ENCODE data around the gene ITGA4.
A peak's percentile ranks its signal among the peaks of the same experiment; 100 is the strongest.

Gene ITGA4

GRCh38 chr2:181421131-181421458, 36.1 kb upstream of the ITGA4 start:
- no peak overlapping the region for H3K56ac ChIP-seq (ENCODE audit: low read length)
- H2AK5ac ChIP-seq (ENCODE audit: low read length), result no peak overlapping the region
- H3K4me2 ChIP-seq (ENCODE audit: low read length), result no peak overlapping the region
- WGBS (ENCODE audit: extremely low coverage, insufficient coverage, low lambda C conversion rate), result no CpG with 5 or more reads among the region's 1 CpG
- H4K8ac ChIP-seq (ENCODE audit: low read depth, low read length), result no peak overlapping the region
- H3K36me3 ChIP-seq (ENCODE audit: control insufficient read depth, insufficient read depth, low read length), result no peaks in the 10 kb centered on the region
- DNase-seq, result no peak
- H3K79me2 ChIP-seq (ENCODE audit: control insufficient read depth, insufficient read depth, low read length), result no peaks in the 10 kb centered on the region
- H2BK5ac ChIP-seq (ENCODE audit: low read length), result no peak overlapping the region
- no peak overlapping the region for H2BK120ac ChIP-seq (ENCODE audit: low read depth, low read length)
- H3K79me1 ChIP-seq (ENCODE audit: low read length), result no peaks in the 10 kb centered on the region
- H4K5ac ChIP-seq (ENCODE audit: low read length), result no peak overlapping the region
- no peak overlapping the region for H3K9ac ChIP-seq (ENCODE audit: low read length)
- no peak overlapping the region for H3K23ac ChIP-seq (ENCODE audit: low read length)
- peaks cover 4% of the 10 kb centered on the region for H3K4me1 ChIP-seq (ENCODE audit: control insufficient read depth, low read depth, low read length)
- peak overlapping the region; percentile 41 for H2BK15ac ChIP-seq (replicated peaks; ENCODE audit: low read depth)
- H3K4ac ChIP-seq (ENCODE audit: low read depth, low read length), result no peak overlapping the region
- H3K4me3 ChIP-seq (ENCODE audit: low read length), result no peak overlapping the region
- no peak overlapping the region for H3K27ac ChIP-seq (ENCODE audit: low read depth, low read length)
- peak overlapping the region; percentile 3 for H3K18ac ChIP-seq (ENCODE audit: low read length)
- no peaks in the 10 kb centered on the region for H3K27me3 ChIP-seq (ENCODE audit: insufficient read depth, low read length, poor library complexity)

GRCh38 chr2:181421464-181421863, 35.7 kb upstream of the ITGA4 start:
- Histone ChIP-seq H3K4me2 (ENCODE audit: low read length) (no peak overlapping the region), H2BK15ac (replicated peaks; ENCODE audit: low read depth) (no peak overlapping the region), H3K4ac (ENCODE audit: low read depth, low read length) (no peak overlapping the region), H3K56ac (ENCODE audit: low read length) (no peak overlapping the region), H3K4me1 (ENCODE audit: control insufficient read depth, low read depth, low read length) (peaks cover 4% of the 10 kb centered on the region), H3K18ac (ENCODE audit: low read length) (no peak overlapping the region), H2BK120ac (ENCODE audit: low read depth, low read length) (no peak overlapping the region), H3K23ac (ENCODE audit: low read length) (no peak overlapping the region), H3K36me3 (ENCODE audit: control insufficient read depth, insufficient read depth, low read length) (no peaks in the 10 kb centered on the region), H2BK5ac (ENCODE audit: low read length) (no peak overlapping the region), H3K27ac (ENCODE audit: low read depth, low read length) (no peak overlapping the region), H4K8ac (ENCODE audit: low read depth, low read length) (no peak overlapping the region), H3K9ac (ENCODE audit: low read length) (no peak overlapping the region), H2AK5ac (ENCODE audit: low read length) (no peak overlapping the region), H3K79me2 (ENCODE audit: control insufficient read depth, insufficient read depth, low read length) (no peaks in the 10 kb centered on the region), H3K79me1 (ENCODE audit: low read length) (no peaks in the 10 kb centered on the region), H3K4me3 (ENCODE audit: low read length) (no peak overlapping the region), H4K5ac (ENCODE audit: low read length) (no peak overlapping the region), H3K27me3 (ENCODE audit: insufficient read depth, low read length, poor library complexity) (no peaks in the 10 kb centered on the region)
- WGBS (ENCODE audit: extremely low coverage, insufficient coverage, low lambda C conversion rate), result no CpG with 5 or more reads among the region's 2 CpGs
- no peak for DNase-seq

- Histone ChIP-seq H3K4ac (ENCODE audit: low read depth, low read length) (no peak overlapping the region), H3K27ac (ENCODE audit: low read depth, low read length) (no peak overlapping the region), H2AK5ac (ENCODE audit: low read length) (no peak overlapping the region), H3K18ac (ENCODE audit: low read length) (no peak overlapping the region), H3K56ac (ENCODE audit: low read length) (no peak overlapping the region), H3K4me1 (ENCODE audit: control insufficient read depth, low read depth, low read length) (no peaks in the 10 kb centered on the region), H2BK120ac (ENCODE audit: low read depth, low read length) (no peak overlapping the region), H3K36me3 (ENCODE audit: control insufficient read depth, insufficient read depth, low read length) (no peaks in the 10 kb centered on the region), H3K4me3 (ENCODE audit: low read length) (no peak overlapping the region), H3K23ac (ENCODE audit: low read length) (no peak overlapping the region), H3K9ac (ENCODE audit: low read length) (no peak overlapping the region), H2BK15ac (replicated peaks; ENCODE audit: low read depth) (no peak overlapping the region), H2BK5ac (ENCODE audit: low read length) (no peak overlapping the region), H4K5ac (ENCODE audit: low read length) (no peak overlapping the region), H3K4me2 (ENCODE audit: low read length) (no peak overlapping the region), H3K79me2 (ENCODE audit: control insufficient read depth, insufficient read depth, low read length) (no peaks in the 10 kb centered on the region), H3K27me3 (ENCODE audit: insufficient read depth, low read length, poor library complexity) (no peaks in the 10 kb centered on the region), H4K8ac (ENCODE audit: low read depth, low read length) (no peak overlapping the region), H3K79me1 (ENCODE audit: low read length) (no peaks in the 10 kb centered on the region)
- DNase-seq, result no peak
- no CpG with 5 or more reads among the region's 2 CpGs for WGBS (ENCODE audit: extremely low coverage, insufficient coverage, low lambda C conversion rate)
Observed at GRCh38 chr2:181426672-181427071, 30.5 kb upstream of the ITGA4 start.

GRCh38 chr2:181430406-181431118, 26.6 kb upstream of the ITGA4 start:
- H2AK5ac ChIP-seq (ENCODE audit: low read length), result no peak overlapping the region
- H2BK120ac ChIP-seq (ENCODE audit: low read depth, low read length), result no peak overlapping the region
- no CpG with 5 or more reads among the region's 3 CpGs for WGBS (ENCODE audit: extremely low coverage, insufficient coverage, low lambda C conversion rate)
- no peak overlapping the region for H3K18ac ChIP-seq (ENCODE audit: low read length)
- H3K4me1 ChIP-seq (ENCODE audit: control insufficient read depth, low read depth, low read length), result no peaks in the 10 kb centered on the region
- H3K79me1 ChIP-seq (ENCODE audit: low read length), result no peaks in the 10 kb centered on the region
- no peaks in the 10 kb centered on the region for H3K79me2 ChIP-seq (ENCODE audit: control insufficient read depth, insufficient read depth, low read length)
- no peaks in the 10 kb centered on the region for H3K27me3 ChIP-seq (ENCODE audit: insufficient read depth, low read length, poor library complexity)
- peak; percentile 67 for DNase-seq
- no peaks in the 10 kb centered on the region for H3K36me3 ChIP-seq (ENCODE audit: control insufficient read depth, insufficient read depth, low read length)
- no peak overlapping the region for H2BK5ac ChIP-seq (ENCODE audit: low read length)
- no peak overlapping the region for H3K56ac ChIP-seq (ENCODE audit: low read length)
- no peak overlapping the region for H3K27ac ChIP-seq (ENCODE audit: low read depth, low read length)
- no peak overlapping the region for H3K4me2 ChIP-seq (ENCODE audit: low read length)
- no peak overlapping the region for H3K4ac ChIP-seq (ENCODE audit: low read depth, low read length)
- no peak overlapping the region for H4K8ac ChIP-seq (ENCODE audit: low read depth, low read length)
- no peak overlapping the region for H3K23ac ChIP-seq (ENCODE audit: low read length)
- no peak overlapping the region for H3K4me3 ChIP-seq (ENCODE audit: low read length)
- no peak overlapping the region for H2BK15ac ChIP-seq (replicated peaks; ENCODE audit: low read depth)
- H4K5ac ChIP-seq (ENCODE audit: low read length), result no peak overlapping the region
- no peak overlapping the region for H3K9ac ChIP-seq (ENCODE audit: low read length)

GRCh38 chr2:181431674-181432073, 25.5 kb upstream of the ITGA4 start:
- Histone ChIP-seq H3K27me3 (ENCODE audit: insufficient read depth, low read length, poor library complexity) (no peaks in the 10 kb centered on the region), H3K23ac (ENCODE audit: low read length) (no peak overlapping the region), H2BK15ac (replicated peaks; ENCODE audit: low read depth) (no peak overlapping the region), H3K4me2 (ENCODE audit: low read length) (no peak overlapping the region), H4K8ac (ENCODE audit: low read depth, low read length) (no peak overlapping the region), H2BK120ac (ENCODE audit: low read depth, low read length) (no peak overlapping the region), H2AK5ac (ENCODE audit: low read length) (no peak overlapping the region), H3K4me3 (ENCODE audit: low read length) (no peak overlapping the region), H3K36me3 (ENCODE audit: control insufficient read depth, insufficient read depth, low read length) (no peaks in the 10 kb centered on the region), H3K79me2 (ENCODE audit: control insufficient read depth, insufficient read depth, low read length) (no peaks in the 10 kb centered on the region), H3K79me1 (ENCODE audit: low read length) (no peaks in the 10 kb centered on the region), H3K9ac (ENCODE audit: low read length) (no peak overlapping the region), H3K4me1 (ENCODE audit: control insufficient read depth, low read depth, low read length) (no peaks in the 10 kb centered on the region), H3K4ac (ENCODE audit: low read depth, low read length) (no peak overlapping the region), H4K5ac (ENCODE audit: low read length) (no peak overlapping the region), H3K18ac (ENCODE audit: low read length) (no peak overlapping the region), H2BK5ac (ENCODE audit: low read length) (no peak overlapping the region), H3K27ac (ENCODE audit: low read depth, low read length) (no peak overlapping the region), H3K56ac (ENCODE audit: low read length) (no peak overlapping the region)
- no peak for DNase-seq

- no peaks in the 10 kb centered on the region for H3K4me1 ChIP-seq (ENCODE audit: control insufficient read depth, low read depth, low read length)
- DNase-seq, result peak; percentile 67
- no peak overlapping the region for H3K23ac ChIP-seq (ENCODE audit: low read length)
- no peaks in the 10 kb centered on the region for H3K36me3 ChIP-seq (ENCODE audit: control insufficient read depth, insufficient read depth, low read length)
- H3K4ac ChIP-seq (ENCODE audit: low read depth, low read length), result no peak overlapping the region
- no peaks in the 10 kb centered on the region for H3K79me2 ChIP-seq (ENCODE audit: control insufficient read depth, insufficient read depth, low read length)
- no peaks in the 10 kb centered on the region for H3K27me3 ChIP-seq (ENCODE audit: insufficient read depth, low read length, poor library complexity)
- H2BK120ac ChIP-seq (ENCODE audit: low read depth, low read length), result no peak overlapping the region
- H3K27ac ChIP-seq (ENCODE audit: low read depth, low read length), result no peak overlapping the region
- WGBS (ENCODE audit: extremely low coverage, insufficient coverage, low lambda C conversion rate), result no CpG with 5 or more reads among the region's 1 CpG
- no peaks in the 10 kb centered on the region for H3K79me1 ChIP-seq (ENCODE audit: low read length)
- no peak overlapping the region for H3K18ac ChIP-seq (ENCODE audit: low read length)
- no peak overlapping the region for H2BK15ac ChIP-seq (replicated peaks; ENCODE audit: low read depth)
- H4K5ac ChIP-seq (ENCODE audit: low read length), result no peak overlapping the region
- H3K56ac ChIP-seq (ENCODE audit: low read length), result no peak overlapping the region
- H3K4me2 ChIP-seq (ENCODE audit: low read length), result no peak overlapping the region
- H4K8ac ChIP-seq (ENCODE audit: low read depth, low read length), result no peak overlapping the region
- H3K4me3 ChIP-seq (ENCODE audit: low read length), result no peak overlapping the region
- no peak overlapping the region for H2BK5ac ChIP-seq (ENCODE audit: low read length)
- no peak overlapping the region for H3K9ac ChIP-seq (ENCODE audit: low read length)
- H2AK5ac ChIP-seq (ENCODE audit: low read length), result no peak overlapping the region
Observed at GRCh38 chr2:181438261-181438660, 18.9 kb upstream of the ITGA4 start.
